Liver (tissue), 3 donors: ENCODE data around the gene AKAP5.

ENCODE experiments used
- ATF3 ChIP-seq: IDR thresholded peaks from 2 replicates; pipeline ENCODE4 v1.6.1; 2016; ENCODE audit warnings: antibody characterized with exemption
- EGR1 ChIP-seq, 2 donors: IDR thresholded peaks; 2 replicates each; pipeline ENCODE4 v1.6.1; 2016 to 2018; ENCODE audit warnings: antibody characterized with exemption in 2 of 2, low read depth in 2 of 2
- FOXA1 ChIP-seq: IDR thresholded peaks from 2 replicates; pipeline ENCODE4 v1.6.1; 2016; ENCODE audit warnings: antibody characterized with exemption
- GABPA ChIP-seq, 2 donors: IDR thresholded peaks in 1 of 2; conservative IDR thresholded peaks in 1 of 2; 2 replicates each; pipeline ENCODE4 v1.6.1; 2016; ENCODE audit warnings: antibody characterized with exemption in 2 of 2, mild to moderate bottlenecking in 1 of 2, moderate library complexity in 1 of 2
- HNF4G ChIP-seq: IDR thresholded peaks from 2 replicates; pipeline ENCODE4 v1.6.1; 2016; ENCODE audit warnings: antibody characterized with exemption
- JUND ChIP-seq, 2 donors: IDR thresholded peaks; 2 replicates each; pipeline ENCODE4 v1.6.1; 2016; ENCODE audit warnings: antibody characterized with exemption in 2 of 2
- REST ChIP-seq: IDR thresholded peaks from 2 replicates; pipeline ENCODE4 v1.6.1; 2016; ENCODE audit warnings: antibody characterized with exemption, mild to moderate bottlenecking
- RXRA ChIP-seq, 2 donors: IDR thresholded peaks; 2 replicates each; pipeline ENCODE4 v1.6.1; 2017 to 2018; ENCODE audit warnings: antibody characterized with exemption in 2 of 2, mild to moderate bottlenecking in 1 of 2
- SP1 ChIP-seq: IDR thresholded peaks from 2 replicates; pipeline ENCODE4 v1.6.1; 2018; ENCODE audit warnings: antibody characterized with exemption, mild to moderate bottlenecking
- TAF1 ChIP-seq: conservative IDR thresholded peaks from 2 replicates; pipeline ENCODE4 v1.6.1; 2016; ENCODE audit warnings: antibody characterized with exemption, mild to moderate bottlenecking
- YY1 ChIP-seq: IDR thresholded peaks from 2 replicates; pipeline ENCODE4 v1.6.1; 2016; ENCODE audit warnings: antibody characterized with exemption, mild to moderate bottlenecking
- ZBTB33 ChIP-seq: IDR thresholded peaks from 2 replicates; pipeline ENCODE4 v1.6.1; 2016; ENCODE audit warnings: antibody characterized with exemption
- TF ChIP-seq, protein P1 (sequence below): fragments of 150-350 bp; IDR thresholded peaks from 2 replicates; pipeline ENCODE4 v1.5.1; 2017; ENCODE audit warnings: improper control_type of control experiment, low read depth, low read length; ENCODE audit not compliant: missing input control
- TF ChIP-seq, protein P2 (sequence below): IDR thresholded peaks from 2 replicates; pipeline ENCODE4 v1.6.1; 2016; ENCODE audit warnings: antibody characterized with exemption
- donor health status: healthy.
- donor health status: healthy.

- TF ChIP-seq, protein P1, sequence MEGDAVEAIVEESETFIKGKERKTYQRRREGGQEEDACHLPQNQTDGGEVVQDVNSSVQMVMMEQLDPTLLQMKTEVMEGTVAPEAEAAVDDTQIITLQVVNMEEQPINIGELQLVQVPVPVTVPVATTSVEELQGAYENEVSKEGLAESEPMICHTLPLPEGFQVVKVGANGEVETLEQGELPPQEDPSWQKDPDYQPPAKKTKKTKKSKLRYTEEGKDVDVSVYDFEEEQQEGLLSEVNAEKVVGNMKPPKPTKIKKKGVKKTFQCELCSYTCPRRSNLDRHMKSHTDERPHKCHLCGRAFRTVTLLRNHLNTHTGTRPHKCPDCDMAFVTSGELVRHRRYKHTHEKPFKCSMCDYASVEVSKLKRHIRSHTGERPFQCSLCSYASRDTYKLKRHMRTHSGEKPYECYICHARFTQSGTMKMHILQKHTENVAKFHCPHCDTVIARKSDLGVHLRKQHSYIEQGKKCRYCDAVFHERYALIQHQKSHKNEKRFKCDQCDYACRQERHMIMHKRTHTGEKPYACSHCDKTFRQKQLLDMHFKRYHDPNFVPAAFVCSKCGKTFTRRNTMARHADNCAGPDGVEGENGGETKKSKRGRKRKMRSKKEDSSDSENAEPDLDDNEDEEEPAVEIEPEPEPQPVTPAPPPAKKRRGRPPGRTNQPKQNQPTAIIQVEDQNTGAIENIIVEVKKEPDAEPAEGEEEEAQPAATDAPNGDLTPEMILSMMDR, result no peak
- TF ChIP-seq ATF3 (no peak), SP1 (no peak), YY1 (no peak), JUND (IDR thresholded peaks at IDR 0.05) (no peak), HNF4G (no peak), GABPA (IDR thresholded peaks at IDR 0.05 in 1 of 2, conservative IDR thresholded peaks at IDR 0.05 in 1 of 2) (no peak), REST (no peak), EGR1 (IDR thresholded peaks at IDR 0.05; ENCODE audit: low read depth in 2 of 2) (no peak), TAF1 (no peak), ZBTB33 (no peak), FOXA1 (no peak), RXRA (IDR thresholded peaks at IDR 0.05) (no peak)
- TF ChIP-seq, protein P2, sequence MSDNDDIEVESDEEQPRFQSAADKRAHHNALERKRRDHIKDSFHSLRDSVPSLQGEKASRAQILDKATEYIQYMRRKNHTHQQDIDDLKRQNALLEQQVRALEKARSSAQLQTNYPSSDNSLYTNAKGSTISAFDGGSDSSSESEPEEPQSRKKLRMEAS, result no peak
Observed at GRCh38 chr14:64465191-64465822, at the start of gene AKAP5.
